K562 (cell line): ENCODE data around the gene ZFP36. TPM values are rescaled to one million over a fixed set of nuclear protein-coding genes. Genes with fewer than 3 reads are reported as not detected.
A peak's percentile ranks its signal among the peaks of the same experiment; 100 is the strongest.

Experiments
- CCNT2 ChIP-seq: IDR thresholded peaks from 2 replicates; pipeline ENCODE4 v1.6.1; 2011; ENCODE audit warnings: borderline replicate concordance, low read depth, mild to moderate bottlenecking, moderate library complexity, mixed read lengths, low read length; ENCODE audit not compliant: insufficient read length; ENCODE audit errors: extremely low read depth
- CREB3 ChIP-seq: fragments of 450-650 bp; conservative IDR thresholded peaks from 2 replicates; pipeline ENCODE4 v1.6.1; 2016; ENCODE audit warnings: missing genetic modification characterization, low read depth, mild to moderate bottlenecking, missing compliant biosample characterization, moderate library complexity
- DIDO1 ChIP-seq: fragments of 450-650 bp; IDR thresholded peaks from 2 replicates; pipeline ENCODE4 v1.6.1; 2016; ENCODE audit warnings: low read depth, missing biosample characterization, missing genetic modification characterization
- EP300 ChIP-seq: IDR thresholded peaks from 2 replicates; pipeline ENCODE4 v1.6.1; 2012; ENCODE audit warnings: low read length, improper control_type of control experiment
- ESRRB ChIP-seq: fragments of 250-450 bp; sonication (Bioruptor Pico); IDR thresholded peaks from 2 replicates; pipeline ENCODE4 v1.5.0; 2020; ENCODE audit warnings: mild to moderate bottlenecking, moderate library complexity, borderline replicate concordance
- FOXK1 ChIP-seq: sonication (generic); formaldehyde crosslinking; IDR thresholded peaks from 2 replicates; pipeline ENCODE4 v1.8.0; 2022; ENCODE audit warnings: missing genetic modification reagents, mild to moderate bottlenecking, borderline replicate concordance
- GTF2A2 ChIP-seq: IDR thresholded peaks from 2 replicates; pipeline ENCODE4 v1.6.1; 2016; ENCODE audit warnings: mild to moderate bottlenecking, missing genetic modification characterization, missing compliant biosample characterization
- KLF10 ChIP-seq: fragments of 250-450 bp; sonication (Bioruptor Pico); IDR thresholded peaks from 2 replicates; pipeline ENCODE4 v1.6.1; 2021; ENCODE audit warnings: matching md5 sums
- MAFF ChIP-seq: IDR thresholded peaks from 2 replicates; pipeline ENCODE4 v1.6.1; 2012; ENCODE audit warnings: low read length, improper control_type of control experiment
- MXD1 ChIP-seq: fragments of 250-450 bp; sonication (Bioruptor Pico); IDR thresholded peaks from 2 replicates; pipeline ENCODE4 v1.8.0; 2021; ENCODE audit warnings: borderline replicate concordance, mild to moderate bottlenecking, moderate library complexity; ENCODE audit not compliant: poor library complexity, severe bottlenecking
- NCOA4 ChIP-seq: fragments of 450-650 bp; IDR thresholded peaks from 2 replicates; pipeline ENCODE4 v1.6.1; 2018; ENCODE audit warnings: mild to moderate bottlenecking; ENCODE audit not compliant: partially characterized antibody
- PTBP1 ChIP-seq: fragments of 200-400 bp; formaldehyde crosslinking; IDR thresholded peaks from 2 replicates; pipeline ENCODE4 v1.6.1; 2017; ENCODE audit warnings: low read depth, low read length
- TCF3 ChIP-seq: sonication (generic); formaldehyde crosslinking; IDR thresholded peaks from 2 replicates; pipeline ENCODE4 v1.4.0; 2020; ENCODE audit warnings: mild to moderate bottlenecking, missing genetic modification reagents
- TSC22D4 ChIP-seq: fragments of 450-650 bp; IDR thresholded peaks from 2 replicates; pipeline ENCODE4 v1.6.1; 2016; ENCODE audit warnings: missing genetic modification characterization, missing biosample characterization, control low read depth
- ZFP91 ChIP-seq: sonication (generic); formaldehyde crosslinking; IDR thresholded peaks from 2 replicates; pipeline ENCODE4 v1.8.0; 2022; ENCODE audit warnings: mild to moderate bottlenecking, missing genetic modification reagents
- ZNF224 ChIP-seq: sonication (generic); formaldehyde crosslinking; IDR thresholded peaks from 2 replicates; pipeline ENCODE4 v1.8.0; 2022; ENCODE audit warnings: mild to moderate bottlenecking, missing genetic modification reagents
- polyA plus RNA-seq, 8 experiments: library from polyadenylated mRNA; depleted of rRNA in 4 of 8; stranded (reverse) in 5 of 8; unstranded in 3 of 8; fragments of >200 nt; fragmentation: Nextera tagmentation in 2 of 8; fragmentation: Illumina TruSeq in 1 of 8; extraction: Ambion mirVana in 2 of 8; extraction: Trizol in 1 of 8; gene quantifications; 2 replicates each; pipeline versions ENCODE4 v1.2.1 to v1.2.3, GENCODE V29; 2011 to 2014; ENCODE audit warnings: inconsistent platforms in 1 of 8, missing spikeins in 1 of 8
- total RNA-seq, 7 experiments: library from RNA; depleted of rRNA in 6 of 7; stranded (reverse); fragments of >200 nt in 6 of 7; fragmentation: Illumina TruSeq in 2 of 7; extraction: Trizol in 2 of 7; gene quantifications; 2 replicates each; pipeline versions ENCODE4 v1.2.1 to v1.2.3, GENCODE V29; 2011 to 2021; ENCODE audit warnings: low replicate concordance in 1 of 7
- TF ChIP-seq, protein P1 (sequence below): fragments of 450-650 bp; IDR thresholded peaks from 2 replicates; pipeline ENCODE4 v1.7.0; 2016; ENCODE audit warnings: borderline replicate concordance
- TF ChIP-seq, protein P2 (sequence below): fragments of 450-650 bp; IDR thresholded peaks from 2 replicates; pipeline ENCODE4 v1.6.1; 2018; ENCODE audit not compliant: partially characterized antibody
- TF ChIP-seq, protein P3 (sequence below): fragments of 250-450 bp; sonication (Bioruptor Pico); IDR thresholded peaks from 2 replicates; pipeline ENCODE4 v1.8.0; 2021; ENCODE audit warnings: moderate library complexity, mild to moderate bottlenecking, inconsistent platforms

Gene ZFP36
- total and polyA plus RNA-seq, 9 of the 15 experiments (the other 6 are each of a cell fraction or from before 2014, with no cell fraction given): 1.0 to 20.1 (median 3.5) TPM

GRCh38 chr19:39381910-39382611 is 24.6 kb upstream of the ZFP36 start (continued):
- TF ChIP-seq CCNT2: no peak
- no peak for TF ChIP-seq ZFP91 (CRISPR knock-in tag)
- no peak for TF ChIP-seq PTBP1
- TF ChIP-seq MXD1 (CRISPR knock-in tag): no peak
- TF ChIP-seq MAFF: peak; percentile 44; the same call in 1 of the 2 replicates
- TF ChIP-seq DIDO1: no peak
- TF ChIP-seq ESRRB: no peak
- no peak for TF ChIP-seq TSC22D4 (tag)
- no peak for TF ChIP-seq ZNF224
- TF ChIP-seq EP300: peak; percentile 80
- TF ChIP-seq NCOA4: no peak
- TF ChIP-seq FOXK1 (CRISPR knock-in tag): no peak
- TF ChIP-seq, protein P1, sequence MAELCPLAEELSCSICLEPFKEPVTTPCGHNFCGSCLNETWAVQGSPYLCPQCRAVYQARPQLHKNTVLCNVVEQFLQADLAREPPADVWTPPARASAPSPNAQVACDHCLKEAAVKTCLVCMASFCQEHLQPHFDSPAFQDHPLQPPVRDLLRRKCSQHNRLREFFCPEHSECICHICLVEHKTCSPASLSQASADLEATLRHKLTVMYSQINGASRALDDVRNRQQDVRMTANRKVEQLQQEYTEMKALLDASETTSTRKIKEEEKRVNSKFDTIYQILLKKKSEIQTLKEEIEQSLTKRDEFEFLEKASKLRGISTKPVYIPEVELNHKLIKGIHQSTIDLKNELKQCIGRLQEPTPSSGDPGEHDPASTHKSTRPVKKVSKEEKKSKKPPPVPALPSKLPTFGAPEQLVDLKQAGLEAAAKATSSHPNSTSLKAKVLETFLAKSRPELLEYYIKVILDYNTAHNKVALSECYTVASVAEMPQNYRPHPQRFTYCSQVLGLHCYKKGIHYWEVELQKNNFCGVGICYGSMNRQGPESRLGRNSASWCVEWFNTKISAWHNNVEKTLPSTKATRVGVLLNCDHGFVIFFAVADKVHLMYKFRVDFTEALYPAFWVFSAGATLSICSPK: no peak
- TF ChIP-seq, protein P2, sequence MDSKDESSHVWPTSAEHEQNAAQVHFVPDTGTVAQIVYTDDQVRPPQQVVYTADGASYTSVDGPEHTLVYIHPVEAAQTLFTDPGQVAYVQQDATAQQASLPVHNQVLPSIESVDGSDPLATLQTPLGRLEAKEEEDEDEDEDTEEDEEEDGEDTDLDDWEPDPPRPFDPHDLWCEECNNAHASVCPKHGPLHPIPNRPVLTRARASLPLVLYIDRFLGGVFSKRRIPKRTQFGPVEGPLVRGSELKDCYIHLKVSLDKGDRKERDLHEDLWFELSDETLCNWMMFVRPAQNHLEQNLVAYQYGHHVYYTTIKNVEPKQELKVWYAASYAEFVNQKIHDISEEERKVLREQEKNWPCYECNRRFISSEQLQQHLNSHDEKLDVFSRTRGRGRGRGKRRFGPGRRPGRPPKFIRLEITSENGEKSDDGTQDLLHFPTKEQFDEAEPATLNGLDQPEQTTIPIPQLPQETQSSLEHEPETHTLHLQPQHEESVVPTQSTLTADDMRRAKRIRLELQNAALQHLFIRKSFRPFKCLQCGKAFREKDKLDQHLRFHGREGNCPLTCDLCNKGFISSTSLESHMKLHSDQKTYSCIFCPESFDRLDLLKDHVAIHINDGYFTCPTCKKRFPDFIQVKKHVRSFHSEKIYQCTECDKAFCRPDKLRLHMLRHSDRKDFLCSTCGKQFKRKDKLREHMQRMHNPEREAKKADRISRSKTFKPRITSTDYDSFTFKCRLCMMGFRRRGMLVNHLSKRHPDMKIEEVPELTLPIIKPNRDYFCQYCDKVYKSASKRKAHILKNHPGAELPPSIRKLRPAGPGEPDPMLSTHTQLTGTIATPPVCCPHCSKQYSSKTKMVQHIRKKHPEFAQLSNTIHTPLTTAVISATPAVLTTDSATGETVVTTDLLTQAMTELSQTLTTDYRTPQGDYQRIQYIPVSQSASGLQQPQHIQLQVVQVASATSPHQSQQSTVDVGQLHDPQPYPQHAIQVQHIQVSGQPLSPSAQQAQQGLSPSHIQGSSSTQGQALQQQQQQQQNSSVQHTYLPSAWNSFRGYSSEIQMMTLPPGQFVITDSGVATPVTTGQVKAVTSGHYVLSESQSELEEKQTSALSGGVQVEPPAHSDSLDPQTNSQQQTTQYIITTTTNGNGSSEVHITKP: no peak
- TF ChIP-seq GTF2A2 (tag): no peak
- no peak for TF ChIP-seq KLF10 (CRISPR knock-in tag)
- TF ChIP-seq, protein P3, sequence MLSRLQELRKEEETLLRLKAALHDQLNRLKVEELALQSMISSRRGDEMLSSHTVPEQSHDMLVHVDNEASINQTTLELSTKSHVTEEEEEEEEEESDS (CRISPR knock-in tag): no peak
- TF ChIP-seq CREB3 (tag): no peak; the same call in 1 of the 2 replicates
- peak; percentile 97 for TF ChIP-seq TCF3
